BLaER1 treated with 17β-estradiol and CSF1 and Interleukin-3, amounts not matched to agents 10 nM and 100 nM (cell line): Measurements from ENCODE around the gene PRSS22.
A peak's percentile ranks its signal among the peaks of the same experiment; 100 is the strongest.

Experiments
- H3K27ac ChIP-seq, 11 experiments: shearing (Covaris generic); formaldehyde crosslinking; 2 replicates each; pipeline ENCODE4 v1.8.1; 2022
- H3K27me3 ChIP-seq, 11 experiments: shearing (Covaris generic); formaldehyde crosslinking; 2 replicates each; pipeline ENCODE4 v1.8.1; 2022
- H3K36me3 ChIP-seq, 11 experiments: shearing (Covaris generic); formaldehyde crosslinking; 2 replicates each; pipeline ENCODE4 v1.8.1; 2022
- H3K4me1 ChIP-seq, 10 experiments: shearing (Covaris generic); formaldehyde crosslinking; 2 replicates each; pipeline ENCODE4 v1.8.1; 2022
- H3K4me2 ChIP-seq, 11 experiments: shearing (Covaris generic); formaldehyde crosslinking; 2 replicates each; pipeline ENCODE4 v1.8.1; 2022
- H3K4me3 ChIP-seq, 10 experiments: shearing (Covaris generic); formaldehyde crosslinking; 2 replicates each; pipeline ENCODE4 v1.8.1; 2022
- H3K9ac ChIP-seq, 11 experiments: shearing (Covaris generic); formaldehyde crosslinking; 2 replicates each; pipeline ENCODE4 v1.8.1; 2022
- H3K9me3 ChIP-seq, 11 experiments: shearing (Covaris generic); formaldehyde crosslinking; replicated peaks in 1 of 11; 2 replicates each; pipeline ENCODE4 v1.8.1; 2022
- H4K20me1 ChIP-seq, 11 experiments: shearing (Covaris generic); formaldehyde crosslinking; 2 replicates each; pipeline ENCODE4 v1.8.1; 2022
- Cebpa-rat ChIP-seq, 11 experiments: shearing (Covaris generic); IDR thresholded peaks; 2 replicates each; pipeline ENCODE4 v1.8.1; 2022

PRSS22 gene

GRCh38 chr16:2856686-2857450 lies 1.1 kb downstream of the PRSS22 start:
- Histone ChIP-seq H3K4me3 (no peak overlapping the region), H4K20me1 (peaks cover 0 to 8% (median 0%) of the 10 kb centered on the region in 11 experiments; a peak in 2 of 22 replicates), H3K4me1 (peaks cover 7 to 31% (median 17%) of the 10 kb centered on the region in 10 experiments; a peak in 14 of 20 replicates), H3K36me3 (no peaks in the 10 kb centered on the region), H3K4me2 (peak overlapping the region in 10 of 11 experiments; percentile 27 to 59 (median 42); a peak in 10 of 22 replicates), H3K9me3 (peaks cover 25 to 45% (median 40%) of the 10 kb centered on the region in 11 experiments), H3K27me3 (peaks cover 40 to 60% (median 54%) of the 10 kb centered on the region in 11 experiments), H3K9ac (no peak overlapping the region), H3K27ac (no peak overlapping the region)
- no peak for TF ChIP-seq Cebpa-rat (IDR thresholded peaks at IDR 0.05)

GRCh38 chr16:2856061-2856670 lies 1.8 kb downstream of the PRSS22 start:
- Histone ChIP-seq H3K27me3 (peaks cover 40 to 60% (median 52%) of the 10 kb centered on the region in 11 experiments), H4K20me1 (peaks cover 0 to 8% (median 0%) of the 10 kb centered on the region in 11 experiments; a peak in 2 of 22 replicates), H3K4me2 (no peak overlapping the region), H3K9me3 (peaks cover 25 to 41% (median 38%) of the 10 kb centered on the region in 11 experiments), H3K9ac (no peak overlapping the region), H3K36me3 (no peaks in the 10 kb centered on the region), H3K4me1 (peaks cover 7 to 31% (median 17%) of the 10 kb centered on the region in 10 experiments; a peak in 14 of 20 replicates), H3K27ac (no peak overlapping the region), H3K4me3 (no peak overlapping the region)
- no peak for TF ChIP-seq Cebpa-rat (IDR thresholded peaks at IDR 0.05)

- no peaks in the 10 kb centered on the region for H3K36me3 ChIP-seq
- H3K27me3 ChIP-seq: peaks cover 40 to 56% (median 47%) of the 10 kb centered on the region in 11 experiments
- H4K20me1 ChIP-seq: peaks cover 0 to 8% (median 0%) of the 10 kb centered on the region in 11 experiments; a peak in 2 of 22 replicates
- TF ChIP-seq Cebpa-rat (IDR thresholded peaks at IDR 0.05): no peak
- no peak overlapping the region for H3K27ac ChIP-seq
- no peak overlapping the region for H3K4me3 ChIP-seq
- no peak overlapping the region for H3K9ac ChIP-seq
- no peak overlapping the region for H3K4me2 ChIP-seq
- H3K9me3 ChIP-seq: peaks cover 19 to 35% (median 31%) of the 10 kb centered on the region in 11 experiments
- H3K4me1 ChIP-seq: peaks cover 7 to 29% (median 17%) of the 10 kb centered on the region in 10 experiments; a peak in 14 of 20 replicates
Measured at GRCh38 chr16:2855536-2855935, 2.4 kb downstream of the PRSS22 start.

- no peak overlapping the region for H3K27ac ChIP-seq
- H3K4me1 ChIP-seq: peaks cover 7 to 22% (median 14%) of the 10 kb centered on the region in 10 experiments; a peak in 13 of 20 replicates
- H3K9me3 ChIP-seq: peaks cover 12 to 28% (median 24%) of the 10 kb centered on the region in 11 experiments; a peak in 21 of 22 replicates
- peaks cover 33 to 48% (median 40%) of the 10 kb centered on the region in 11 experiments for H3K27me3 ChIP-seq
- H3K9ac ChIP-seq: no peak overlapping the region
- peaks cover 0 to 8% (median 0%) of the 10 kb centered on the region in 11 experiments; a peak in 2 of 22 replicates for H4K20me1 ChIP-seq
- no peak overlapping the region for H3K4me2 ChIP-seq
- no peak for TF ChIP-seq Cebpa-rat (IDR thresholded peaks at IDR 0.05)
- no peak overlapping the region for H3K4me3 ChIP-seq
- H3K36me3 ChIP-seq: no peaks in the 10 kb centered on the region
Measured at GRCh38 chr16:2854700-2855309, 3.2 kb downstream of the PRSS22 start.

- Histone ChIP-seq H3K27ac (no peak overlapping the region), H4K20me1 (peaks cover 0 to 8% (median 0%) of the 10 kb centered on the region in 11 experiments; a peak in 2 of 22 replicates), H3K4me2 (no peak overlapping the region), H3K4me1 (peaks cover 6 to 17% (median 14%) of the 10 kb centered on the region in 10 experiments; a peak in 13 of 20 replicates), H3K9me3 (peaks cover 7 to 23% (median 20%) of the 10 kb centered on the region in 11 experiments; a peak in 20 of 22 replicates), H3K36me3 (no peaks in the 10 kb centered on the region), H3K27me3 (peaks cover 21 to 36% (median 28%) of the 10 kb centered on the region in 11 experiments), H3K9ac (no peak overlapping the region), H3K4me3 (no peak overlapping the region)
- TF ChIP-seq Cebpa-rat (IDR thresholded peaks at IDR 0.05): no peak
Measured at GRCh38 chr16:2853531-2854073, 4.4 kb downstream of the PRSS22 start.

GRCh38 chr16:2852731-2853507 lies 5.1 kb downstream of the PRSS22 start:
- H3K4me1 ChIP-seq: peaks cover 0 to 10% (median 7%) of the 10 kb centered on the region in 10 experiments; a peak in 11 of 20 replicates
- H3K4me2 ChIP-seq: no peak overlapping the region
- H3K4me3 ChIP-seq: no peak overlapping the region
- H3K27me3 ChIP-seq: peaks cover 14 to 29% (median 21%) of the 10 kb centered on the region in 11 experiments
- no peak for TF ChIP-seq Cebpa-rat (IDR thresholded peaks at IDR 0.05)
- no peak overlapping the region for H3K9ac ChIP-seq
- peaks cover 7 to 23% (median 20%) of the 10 kb centered on the region in 11 experiments; a peak in 20 of 22 replicates for H3K9me3 ChIP-seq
- no peaks in the 10 kb centered on the region for H3K36me3 ChIP-seq
- H4K20me1 ChIP-seq: peaks cover 0 to 5% (median 0%) of the 10 kb centered on the region in 11 experiments; a peak in 1 of 22 replicates
- H3K27ac ChIP-seq: no peak overlapping the region

- TF ChIP-seq Cebpa-rat (IDR thresholded peaks at IDR 0.05): no peak
- Histone ChIP-seq H3K9me3 (peaks cover 7 to 23% (median 20%) of the 10 kb centered on the region in 11 experiments; a peak in 20 of 22 replicates), H3K4me3 (no peak overlapping the region), H4K20me1 (0 out of 22 replicates have a peak, but pooled peaks cover 0 to 3% (median 0%) of the 10 kb centered on the region in 11 experiments), H3K9ac (no peak overlapping the region), H3K27ac (no peak overlapping the region), H3K27me3 (peaks cover 6 to 22% (median 14%) of the 10 kb centered on the region in 11 experiments), H3K4me1 (peaks cover 0 to 3% (median under 1%) of the 10 kb centered on the region in 10 experiments; a peak in 3 of 20 replicates), H3K4me2 (no peak overlapping the region), H3K36me3 (no peaks in the 10 kb centered on the region)
Measured at GRCh38 chr16:2852003-2852730, 5.8 kb downstream of the PRSS22 start.
